ENCODE data around the gene PAN3. TPM values are rescaled to one million over a fixed set of nuclear protein-coding genes. Genes with fewer than 3 reads are reported as not detected.

PAN3 gene
- total RNA-seq, 1 experiment from 2014 or later: 48.5 TPM

DNA sequence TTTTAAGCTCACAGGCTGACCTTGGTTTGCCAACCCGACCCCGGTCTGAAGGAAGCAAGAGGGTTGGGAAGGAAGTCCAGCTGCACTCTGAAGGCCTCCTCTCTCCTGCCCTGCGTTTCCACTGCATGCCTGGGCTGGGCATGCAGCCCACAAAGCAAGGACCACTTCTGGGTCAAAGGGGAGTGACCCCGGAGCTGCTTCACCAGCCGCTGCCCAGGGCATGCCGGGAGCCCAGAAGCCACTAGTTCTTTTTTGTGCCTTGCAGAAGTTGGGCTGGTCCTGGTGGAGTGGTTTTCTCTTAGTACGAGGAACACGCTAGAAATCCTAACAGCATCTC, 189.9 kb downstream of the PAN3 start:
- no CpG with 5 or more reads among the region's 8 CpGs for WGBS (ENCODE audit: extremely low coverage, insufficient read length, low lambda C conversion rate)
- no peaks in the 10 kb centered on the region; the same call in 1 of the 2 replicates for H3K27me3 ChIP-seq (ENCODE audit: insufficient read depth, low read length)
- H3K23me2 ChIP-seq (ENCODE audit: insufficient read length, low read depth, low read length, poor library complexity, severe bottlenecking): no peaks in the 10 kb centered on the region
- no peak overlapping the region for H3K9ac ChIP-seq (ENCODE audit: extremely low read depth, insufficient read length, low read length)
- no peak overlapping the region for H2BK120ac ChIP-seq (ENCODE audit: low read depth, low read length, poor library complexity, severe bottlenecking)
- no peaks in the 10 kb centered on the region for H3K9me3 ChIP-seq (ENCODE audit: control insufficient read depth, low read depth, low read length)
- H3K27me3 Mint-ChIP-seq (ENCODE audit: low read depth): no peaks in the 10 kb centered on the region
- no peak for DNase-seq
- no peak overlapping the region for H2AFZ ChIP-seq (ENCODE audit: low read length)
- no peak overlapping the region for H2BK5ac ChIP-seq (ENCODE audit: insufficient read length, low read length)
- TF ChIP-seq, protein P1, sequence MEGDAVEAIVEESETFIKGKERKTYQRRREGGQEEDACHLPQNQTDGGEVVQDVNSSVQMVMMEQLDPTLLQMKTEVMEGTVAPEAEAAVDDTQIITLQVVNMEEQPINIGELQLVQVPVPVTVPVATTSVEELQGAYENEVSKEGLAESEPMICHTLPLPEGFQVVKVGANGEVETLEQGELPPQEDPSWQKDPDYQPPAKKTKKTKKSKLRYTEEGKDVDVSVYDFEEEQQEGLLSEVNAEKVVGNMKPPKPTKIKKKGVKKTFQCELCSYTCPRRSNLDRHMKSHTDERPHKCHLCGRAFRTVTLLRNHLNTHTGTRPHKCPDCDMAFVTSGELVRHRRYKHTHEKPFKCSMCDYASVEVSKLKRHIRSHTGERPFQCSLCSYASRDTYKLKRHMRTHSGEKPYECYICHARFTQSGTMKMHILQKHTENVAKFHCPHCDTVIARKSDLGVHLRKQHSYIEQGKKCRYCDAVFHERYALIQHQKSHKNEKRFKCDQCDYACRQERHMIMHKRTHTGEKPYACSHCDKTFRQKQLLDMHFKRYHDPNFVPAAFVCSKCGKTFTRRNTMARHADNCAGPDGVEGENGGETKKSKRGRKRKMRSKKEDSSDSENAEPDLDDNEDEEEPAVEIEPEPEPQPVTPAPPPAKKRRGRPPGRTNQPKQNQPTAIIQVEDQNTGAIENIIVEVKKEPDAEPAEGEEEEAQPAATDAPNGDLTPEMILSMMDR (conservative IDR thresholded peaks at IDR 0.05): no peak
- H3K4me1 ChIP-seq (ENCODE audit: insufficient read depth, low read length): no peaks in the 10 kb centered on the region
- H4K20me1 ChIP-seq (ENCODE audit: control insufficient read depth, insufficient read depth, insufficient read length): no peaks in the 10 kb centered on the region
- no peak overlapping the region for H4K91ac ChIP-seq (ENCODE audit: insufficient read length, low read depth, low read length)
- H3K27ac ChIP-seq (ENCODE audit: insufficient read length, low read depth, low read length): no peak overlapping the region
- no peak overlapping the region for H2BK20ac ChIP-seq (ENCODE audit: low read depth, low read length, poor library complexity, severe bottlenecking)
- no peak overlapping the region for H3K27ac Mint-ChIP-seq
- no peak overlapping the region for H3K14ac ChIP-seq (ENCODE audit: insufficient read depth, low read length)
- H3K56ac ChIP-seq (ENCODE audit: insufficient read length, low read depth, low read length): no peak overlapping the region
- no peak overlapping the region for H3K4ac ChIP-seq (ENCODE audit: low read depth, low read length)
- H3K79me1 ChIP-seq (ENCODE audit: insufficient read depth, low read depth, low read length, poor library complexity, severe bottlenecking): no peaks in the 10 kb centered on the region
- no peak overlapping the region for H3K4me3 Mint-ChIP-seq
- no peak overlapping the region for H3K18ac ChIP-seq (ENCODE audit: insufficient read length, low read depth, low read length)
- H3K9me3 Mint-ChIP-seq: no peaks in the 10 kb centered on the region; a peak in 1 of 5 replicates
- H3K23ac ChIP-seq (ENCODE audit: insufficient read length, low read depth, low read length): no peak overlapping the region
- H3K79me2 ChIP-seq (ENCODE audit: insufficient read depth, low read length): no peaks in the 10 kb centered on the region
- H4K5ac ChIP-seq (ENCODE audit: insufficient read length, low read depth, low read length): no peak overlapping the region
- peaks cover 2 to 14% of the 10 kb centered on the region in 2 experiments; a peak in 2 of 4 replicates for H3K4me1 Mint-ChIP-seq
- H4K8ac ChIP-seq (replicated peaks; ENCODE audit: insufficient read length, low read depth, low read length): no peak overlapping the region
- no peak overlapping the region for H3K4me2 ChIP-seq (ENCODE audit: insufficient read depth, insufficient read length, low read length)
- H2BK12ac ChIP-seq (ENCODE audit: insufficient read length, low read depth, low read length): no peak overlapping the region
- H3K36me3 Mint-ChIP-seq (ENCODE audit: insufficient read depth in 1 of 3, low read depth in 3 of 3): peaks cover 16 to 20% (median 20%) of the 10 kb centered on the region in 3 experiments; a peak in 6 of 7 replicates
- no peak overlapping the region for H2BK15ac ChIP-seq (ENCODE audit: low read depth, low read length)
- no peak overlapping the region for H3T11ph ChIP-seq (ENCODE audit: low read length)
- no peak overlapping the region for H2AK5ac ChIP-seq (ENCODE audit: insufficient read length, low read length)
